NCI-H2196 (cell line): ENCODE results near the gene CDC27.
"Not testable (repeated sequence)": the region's sequence is repeated elsewhere in the genome, so short reads cannot be mapped to it uniquely, and the experiment has no call there.

Experiments used
- DNase-seq: peaks from one replicate; lab custom pipeline; 2025; ENCODE audit not compliant: unreplicated experiment; lab: John Stamatoyannopoulos, UW

Gene CDC27

DNA sequence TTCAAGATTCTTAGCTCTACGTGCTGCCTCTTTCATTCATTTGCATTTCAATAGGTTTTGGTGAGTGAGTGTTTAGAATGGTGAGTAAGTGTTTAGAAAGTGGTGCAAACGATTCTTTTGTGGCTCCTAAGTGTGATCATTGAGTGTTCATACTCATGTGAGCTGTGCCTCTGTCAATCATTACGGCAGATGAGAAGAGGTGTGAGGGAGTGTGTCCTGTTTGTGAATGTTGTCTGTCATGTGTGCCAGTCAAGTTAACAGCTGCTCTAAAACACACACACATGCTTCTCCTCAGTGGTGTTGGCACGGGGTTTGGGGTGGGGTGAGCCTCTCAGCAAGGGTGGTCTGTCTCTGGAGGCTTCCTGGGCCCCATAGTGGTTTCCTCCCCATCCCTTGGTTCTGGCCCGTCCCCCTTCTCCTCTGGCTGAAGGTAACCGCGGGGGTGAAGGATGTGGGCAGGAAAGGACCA is 31.5 kb upstream of the CDC27 start:
- DNase-seq: no peak

GRCh38 chr17:47219621-47220475 is 30.8 kb upstream of the CDC27 start:
- no peak for DNase-seq

DNA sequence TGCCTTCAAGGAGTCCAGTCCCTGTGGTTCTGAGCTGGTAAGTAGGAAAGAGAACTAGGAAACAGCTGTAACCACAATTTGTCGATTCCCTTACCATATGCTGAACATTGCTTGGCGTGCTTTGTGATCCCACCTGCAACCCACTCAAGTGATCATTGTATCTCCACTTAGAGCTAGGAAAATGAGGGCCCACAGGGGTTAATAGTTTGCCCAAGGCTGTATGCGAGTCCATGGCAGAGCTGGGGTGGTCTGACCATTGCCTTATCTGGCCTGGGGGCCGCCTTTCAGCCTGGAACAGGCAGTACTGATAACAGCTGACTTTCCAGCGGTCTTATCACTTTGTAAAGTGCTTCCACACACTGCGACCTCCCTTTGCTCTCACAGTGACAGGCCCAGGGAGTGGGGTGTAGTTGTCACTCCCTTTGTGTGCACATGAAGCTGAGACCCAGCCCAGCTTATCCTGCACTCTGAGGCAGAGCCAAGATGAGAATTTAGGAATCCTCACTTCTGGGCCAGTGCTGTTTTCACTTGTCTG is 29.9 kb upstream of the CDC27 start:
- DNase-seq: no peak

- DNase-seq: not testable (repeated sequence)
Observed at GRCh38 chr17:47217279-47217678, 28.2 kb upstream of the CDC27 start.

DNA sequence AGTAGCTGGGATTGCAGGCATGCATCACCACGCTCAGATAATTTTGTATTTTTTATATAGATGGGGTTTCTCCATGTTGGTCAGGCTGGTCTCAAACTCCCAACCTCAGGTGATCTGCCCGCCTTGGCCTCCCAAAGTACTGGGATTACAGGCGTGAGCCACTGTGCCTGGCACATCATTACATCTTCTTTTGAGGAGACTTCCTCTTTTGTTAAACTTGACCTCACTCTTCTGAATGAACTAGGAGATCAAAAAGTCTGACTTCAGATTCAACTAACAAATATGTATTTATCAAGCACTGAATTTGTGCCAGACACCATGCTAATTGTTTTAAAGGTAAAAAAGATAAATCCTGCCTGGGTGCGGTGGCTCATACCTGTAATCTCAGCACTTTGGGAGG is 27.7 kb upstream of the CDC27 start:
- not testable (repeated sequence) for DNase-seq

DNA sequence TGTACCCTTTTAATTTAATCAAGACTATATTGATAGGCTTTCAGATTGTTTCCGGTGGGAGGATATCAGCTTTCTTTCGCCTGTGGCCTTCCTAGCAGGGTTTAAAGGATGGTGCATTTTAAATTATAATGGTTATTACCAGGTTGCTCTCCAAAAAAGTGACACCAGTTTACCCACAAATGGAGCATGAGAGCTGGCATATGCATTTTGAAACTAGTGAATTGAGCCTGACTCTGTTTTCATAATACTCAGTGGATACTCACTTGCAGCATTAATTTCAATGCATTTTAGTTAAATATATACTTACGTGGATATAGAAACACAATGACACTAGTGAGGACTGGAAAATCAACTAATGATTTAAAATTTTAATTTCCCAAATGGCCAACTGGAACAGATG is 25.8 kb upstream of the CDC27 start:
- DNase-seq: no peak

- no peak for DNase-seq
Observed at GRCh38 chr17:47213540-47213939, 24.4 kb upstream of the CDC27 start.

- no peak for DNase-seq
Observed at GRCh38 chr17:47212458-47212857, 23.4 kb upstream of the CDC27 start.

GRCh38 chr17:47210779-47211178 is 21.7 kb upstream of the CDC27 start:
- DNase-seq: no peak

DNA sequence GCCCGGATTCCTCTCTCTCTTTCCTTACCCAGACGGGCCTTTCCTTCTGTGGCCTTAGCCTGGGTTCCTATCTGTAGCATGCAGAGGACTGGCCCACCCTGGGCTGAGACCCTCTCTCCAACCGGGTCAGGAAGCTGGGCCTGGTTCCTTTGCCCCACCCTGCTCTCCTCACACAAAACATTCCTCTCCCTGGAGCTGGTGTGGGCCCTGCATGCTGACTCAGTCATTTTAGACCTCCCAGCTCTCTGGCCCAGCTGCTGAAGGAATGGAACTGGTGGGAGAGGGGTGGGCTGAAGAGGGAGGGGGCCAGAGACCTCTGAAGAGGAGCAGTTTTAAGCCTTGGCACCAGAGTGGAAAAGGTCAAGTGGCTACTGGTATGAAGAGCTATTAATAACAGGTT is 21.0 kb upstream of the CDC27 start:
- no peak for DNase-seq

DNA sequence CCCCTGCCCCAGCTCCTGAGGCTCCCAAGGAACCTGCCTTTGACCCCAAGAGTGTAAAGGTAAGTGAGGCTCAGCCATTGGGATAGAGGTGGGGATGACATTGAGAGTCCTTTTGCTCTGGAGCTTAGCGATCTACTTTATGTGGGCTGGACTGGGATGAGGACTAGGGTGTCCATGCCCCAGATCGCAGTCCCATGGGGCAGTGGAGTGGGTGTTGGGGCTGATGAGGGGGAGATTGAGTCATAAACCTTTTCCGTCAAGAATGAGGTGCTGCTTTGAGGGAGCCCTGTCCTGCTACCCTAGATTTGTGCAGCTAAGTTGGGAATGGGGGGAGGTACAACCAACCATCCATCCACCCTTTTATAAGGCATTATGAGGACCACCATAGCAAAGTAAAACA is 20.4 kb upstream of the CDC27 start:
- no peak for DNase-seq

- DNase-seq: no peak
Observed at GRCh38 chr17:47208744-47209488, 19.8 kb upstream of the CDC27 start, which contains the start of gene MYL4. TSS of gene MYL4 (plus strand) at chr17:47209348. CDS start at chr17:47209423, 75 bp downstream.

GRCh38 chr17:47207143-47208067 is 18.3 kb upstream of the CDC27 start:
- DNase-seq: no peak

DNA sequence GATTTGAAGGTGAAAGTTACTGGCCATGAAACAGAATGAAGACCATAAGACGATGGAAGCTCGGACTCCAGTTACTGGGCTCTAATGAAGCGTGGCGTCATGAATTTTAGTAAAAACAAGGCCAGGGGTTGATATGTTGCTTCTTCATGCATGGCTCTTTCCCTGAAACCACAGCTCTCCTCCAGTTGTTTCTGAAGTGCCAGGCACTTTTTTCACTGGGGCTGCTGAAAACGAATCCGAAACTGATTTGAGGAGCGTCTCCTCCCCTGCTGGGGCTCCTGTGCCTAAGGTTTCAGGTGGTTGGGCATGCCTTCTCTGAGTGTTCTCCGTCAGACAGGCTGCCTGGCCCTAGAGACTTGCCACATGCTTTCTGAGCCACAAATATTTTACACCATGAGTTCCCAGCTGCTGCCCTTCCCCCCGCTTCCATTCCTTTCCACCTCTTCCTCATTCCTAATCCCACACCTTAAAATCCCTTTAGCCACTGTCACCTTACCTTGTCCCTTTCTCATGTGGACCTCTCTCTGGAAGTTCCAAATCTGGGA is 16.4 kb upstream of the CDC27 start:
- DNase-seq: peak; percentile 24

DNA sequence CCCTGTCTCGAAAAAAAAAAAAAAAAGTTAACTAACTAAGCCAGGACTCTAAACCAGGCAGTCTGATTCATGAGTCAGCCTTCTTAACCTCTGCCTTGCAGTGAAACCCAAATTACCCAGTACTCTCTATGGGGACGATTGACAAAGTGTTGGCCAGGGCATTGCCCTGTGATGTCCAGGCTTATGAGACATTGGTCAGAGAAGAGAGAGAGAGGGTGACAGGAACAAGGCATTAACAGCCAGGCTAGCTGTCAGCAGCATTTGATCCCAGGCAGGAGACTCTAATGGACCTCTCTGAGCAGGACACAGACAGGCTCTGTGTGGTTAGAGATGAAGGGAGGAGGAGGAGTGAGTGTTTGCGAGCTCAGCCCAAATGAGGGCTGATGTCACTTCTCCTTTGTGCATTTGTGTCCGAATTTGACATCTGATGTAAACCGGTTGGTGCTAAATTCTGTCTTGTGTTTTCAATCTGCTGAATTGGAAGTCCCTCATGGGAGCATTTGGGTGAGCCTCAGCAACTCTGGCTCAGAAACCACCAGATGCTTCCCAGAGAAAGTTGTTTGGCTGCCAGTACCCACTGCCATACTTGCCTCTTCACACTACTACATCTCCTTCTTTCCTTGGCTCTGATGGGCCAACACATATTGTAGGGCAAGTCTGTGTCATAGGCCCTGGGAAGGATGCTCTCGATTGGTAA is 15.8 kb upstream of the CDC27 start:
- no peak for DNase-seq

DNA sequence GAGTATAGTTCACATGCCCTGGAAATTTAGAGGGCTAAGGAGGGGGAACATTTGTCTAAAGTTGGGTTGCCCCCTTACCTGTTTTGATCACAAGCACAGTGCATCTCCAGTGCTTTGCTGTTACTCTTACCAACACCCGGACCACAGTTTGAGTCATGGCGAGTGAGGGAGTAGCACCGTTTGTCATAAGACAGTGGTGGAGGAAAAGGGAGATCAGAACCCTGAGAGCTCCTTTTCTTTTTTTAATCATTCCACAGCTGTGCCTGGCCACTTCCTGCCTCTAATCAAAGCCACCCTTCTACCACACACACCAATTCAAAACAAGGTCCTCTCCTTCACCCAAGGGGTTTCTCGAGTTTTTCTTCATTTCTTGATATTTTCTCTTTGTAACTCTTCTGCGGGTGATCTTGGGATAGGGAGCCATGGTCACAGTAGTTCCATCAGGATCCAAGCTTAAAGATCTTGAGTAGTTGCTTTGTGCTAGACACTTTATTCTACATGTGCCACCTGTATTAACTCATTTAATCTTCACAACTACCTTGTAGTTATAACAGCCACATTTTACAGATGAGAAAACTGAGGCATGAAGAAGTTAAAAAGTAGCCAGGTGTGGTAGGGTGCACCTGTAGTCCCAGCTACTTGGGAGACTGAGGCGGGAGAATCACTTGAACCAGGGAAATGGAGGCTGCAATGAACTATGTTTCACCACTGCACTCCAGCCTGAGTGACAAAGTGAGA is 15.1 kb upstream of the CDC27 start:
- DNase-seq: no peak

- DNase-seq: no peak
Observed at GRCh38 chr17:47201166-47201565, 12.1 kb upstream of the CDC27 start.

DNA sequence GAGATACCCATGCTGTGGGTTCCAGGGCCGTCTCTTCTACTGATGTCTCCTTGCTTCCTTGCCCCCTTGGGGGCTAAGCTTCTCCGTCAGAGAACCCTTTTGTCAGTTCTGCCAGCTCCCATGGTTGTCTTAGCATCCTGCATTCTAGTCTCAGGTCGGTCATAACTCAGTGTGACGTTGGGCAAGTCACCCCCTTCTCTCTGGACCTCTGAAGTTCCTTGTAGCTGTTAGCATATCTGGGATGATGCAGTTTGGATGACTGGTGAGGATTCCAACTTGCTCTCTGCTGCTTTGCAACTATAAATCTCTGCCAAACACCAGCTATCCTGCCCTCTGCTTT is 11.2 kb upstream of the CDC27 start:
- no peak for DNase-seq

DNA sequence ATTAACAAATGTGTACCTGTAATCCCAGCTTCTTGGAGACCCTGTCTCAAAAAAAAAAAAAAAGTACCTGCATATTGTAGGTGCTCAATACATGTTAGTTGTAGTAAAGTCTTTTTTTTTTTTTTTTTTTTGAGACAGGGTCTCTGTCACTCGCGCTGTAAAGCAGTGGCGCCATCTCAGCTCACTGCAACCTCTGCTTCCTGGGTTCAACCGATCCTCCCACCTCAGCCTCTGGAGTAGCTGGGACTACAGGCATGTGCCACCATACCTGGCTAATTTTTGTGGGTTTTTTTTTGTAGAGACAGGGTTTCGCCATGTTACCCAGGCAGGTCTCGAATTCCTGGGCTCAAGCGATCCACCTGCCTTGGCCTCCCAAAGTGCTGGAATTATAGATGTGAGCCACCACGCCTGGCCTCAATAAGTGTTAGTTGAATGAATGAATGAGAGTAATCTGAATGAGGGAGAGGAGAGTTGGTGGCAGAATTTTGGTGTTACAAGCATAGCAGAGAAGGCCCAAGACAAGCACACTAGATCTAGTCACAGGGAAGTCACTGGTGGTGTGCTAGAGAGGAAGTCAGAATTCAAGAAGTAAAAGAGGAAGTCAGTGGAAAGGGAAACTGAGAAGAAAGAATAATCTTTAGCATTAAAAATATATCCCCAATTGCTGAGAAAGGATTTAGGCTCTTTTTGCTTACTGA is 10.7 kb upstream of the CDC27 start:
- no peak for DNase-seq
